ENCODE results near the gene FUT4. TPM values are rescaled to one million over a fixed set of nuclear protein-coding genes. Genes with fewer than 3 reads are reported as not detected.

The FUT4 gene
- polyA plus RNA-seq, 2 of the 4 experiments (the other 2 are of a cell fraction), result 1.6 to 1.8 TPM

GRCh38 chr11:94597896-94598295 lies 54.2 kb downstream of the FUT4 start:
- Histone ChIP-seq H3K27ac (no peak overlapping the region), H3K4me2 (no peak overlapping the region), H3K4me3 (no peak overlapping the region), H3K4me1 (peaks cover 12% of the 10 kb centered on the region), H3K9me3 (no peaks in the 10 kb centered on the region)
- POLR2A ChIA-PET, result no interaction called here
- DNase-seq (ENCODE audit: low read depth in 1 of 2, low spot score in 1 of 2) (peak in 1 of 2 experiments; percentile 5), FAIRE-seq (no peak), ATAC-seq (no peak)
- TF ChIP-seq EHMT2 (IDR thresholded peaks at IDR 0.05; ENCODE audit: low read depth), result no peak
- no peak for TF ChIP-seq BHLHE40 (IDR thresholded peaks at IDR 0.05; ENCODE audit: low read depth, low read length)
- TF ChIP-seq EP300 (IDR thresholded peaks at IDR 0.05), result no peak
- TF ChIP-seq HOXB5 (CRISPR knock-in tag; IDR thresholded peaks at IDR 0.05), result no peak
- TF ChIP-seq USF2 (IDR thresholded peaks at IDR 0.05), result no peak
- TF ChIP-seq HES2 (IDR thresholded peaks at IDR 0.05), result no peak
- peak; percentile 29 to 30; a peak in 1 of 5 replicates for TF ChIP-seq RAD21 (conservative IDR thresholded peaks at IDR 0.05 in 1 of 2, IDR thresholded peaks at IDR 0.05 in 1 of 2)
- TF ChIP-seq MAX (IDR thresholded peaks at IDR 0.05), result no peak
- TF ChIP-seq CTCF (IDR thresholded peaks at IDR 0.05), result 0 out of 3 replicates have a peak, but pooled peaks have one; percentile 10
- no peak for TF ChIP-seq NFE2L2 (conservative IDR thresholded peaks at IDR 0.05; ENCODE audit: low read length)
- WGBS (ENCODE audit: missing lambda C conversion rate), result 65% methylated on average over 2 of the region's 2 CpGs
- CTCF ChIA-PET, result interaction anchor here (0.7 kb wide), 1 partner anchor 81 kb away, joined by 3 read pairs; no protein-coding TSS in a partner anchor

Other genes with a start within 250 kb of the FUT4 start
- not detected in 2 replicates for gene IZUMO1R, start 239.3 kb upstream of the FUT4 start, polyA plus RNA-seq (2011; rRNA removed)
- not detected in 3 replicates for gene IZUMO1R, start 239.3 kb upstream of the FUT4 start, polyA plus RNA-seq (2017; fragmentation: RNase III; extraction: RNeasy Plus Mini Kit Qiagen cat#74134 plus additional on column Dnase treatment)
- gene GPR83, start 142.5 kb upstream of the FUT4 start, polyA plus RNA-seq (2011; rRNA removed), result 0.09 TPM in 2 replicates
- gene GPR83, start 142.5 kb upstream of the FUT4 start, polyA plus RNA-seq (2017; fragmentation: RNase III; extraction: RNeasy Plus Mini Kit Qiagen cat#74134 plus additional on column Dnase treatment), result 0.03 to 0.07 TPM (median 0.06 TPM) in 3 replicates
- gene MRE11, start 50.1 kb upstream of the FUT4 start, polyA plus RNA-seq (2011; rRNA removed), result 18.2 and 28.4 TPM in 2 replicates
- gene MRE11, start 50.1 kb upstream of the FUT4 start, polyA plus RNA-seq (2017; fragmentation: RNase III; extraction: RNeasy Plus Mini Kit Qiagen cat#74134 plus additional on column Dnase treatment), result 19.2 to 23.2 TPM (median 21.1 TPM) in 3 replicates
- gene ANKRD49, start 49.9 kb upstream of the FUT4 start, polyA plus RNA-seq (2011; rRNA removed), result 15.4 and 20.3 TPM in 2 replicates
- 7.4 to 9.7 TPM (median 9.6 TPM) in 3 replicates for gene ANKRD49, start 49.9 kb upstream of the FUT4 start, polyA plus RNA-seq (2017; fragmentation: RNase III; extraction: RNeasy Plus Mini Kit Qiagen cat#74134 plus additional on column Dnase treatment)
- not detected in 2 replicates for gene C11orf97, start 31.5 kb upstream of the FUT4 start, polyA plus RNA-seq (2011; rRNA removed)
- gene C11orf97, start 31.5 kb upstream of the FUT4 start, polyA plus RNA-seq (2017; fragmentation: RNase III; extraction: RNeasy Plus Mini Kit Qiagen cat#74134 plus additional on column Dnase treatment), result not detected in 3 replicates
- 0.35 and 0.81 TPM in 2 replicates for gene PIWIL4, start 23.4 kb downstream of the FUT4 start, polyA plus RNA-seq (2011; rRNA removed)
- gene PIWIL4, start 23.4 kb downstream of the FUT4 start, polyA plus RNA-seq (2017; fragmentation: RNase III; extraction: RNeasy Plus Mini Kit Qiagen cat#74134 plus additional on column Dnase treatment), result 0.18 to 0.29 TPM (median 0.28 TPM) in 3 replicates
- gene AMOTL1, start 224.4 kb downstream of the FUT4 start, polyA plus RNA-seq (2011; rRNA removed), result 12.2 TPM in 2 replicates
- 3.4 to 4.0 TPM (median 3.9 TPM) in 3 replicates for gene AMOTL1, start 224.4 kb downstream of the FUT4 start, polyA plus RNA-seq (2017; fragmentation: RNase III; extraction: RNeasy Plus Mini Kit Qiagen cat#74134 plus additional on column Dnase treatment)